Subcutaneous abdominal adipose tissue (tissue), 5 donors: ENCODE data around the gene STK39.

ENCODE experiments used
- H3K27ac ChIP-seq: one replicate; pipeline ENCODE4 v1.7.0; 2013; ENCODE audit warnings: low read depth, mild to moderate bottlenecking, inconsistent platforms, low read length, moderate library complexity
- H3K27me3 ChIP-seq, 5 donors: one replicate each; pipeline ENCODE4 v1.7.0; 2013; ENCODE audit warnings: low read length in 5 of 5, inconsistent platforms in 1 of 5; ENCODE audit not compliant: control insufficient read depth in 5 of 5, insufficient read depth in 4 of 5
- H3K36me3 ChIP-seq, 5 donors: one replicate each; pipeline ENCODE4 v1.7.0; 2013; ENCODE audit warnings: low read length in 5 of 5; ENCODE audit not compliant: control insufficient read depth in 5 of 5, insufficient read depth in 5 of 5
- H3K4me1 ChIP-seq, 5 donors: one replicate each; pipeline ENCODE4 v1.7.0; 2013; ENCODE audit warnings: low read length in 5 of 5, mild to moderate bottlenecking in 3 of 5, moderate library complexity in 1 of 5; ENCODE audit not compliant: control insufficient read depth in 5 of 5, insufficient read depth in 5 of 5
- H3K4me3 ChIP-seq, 5 donors: one replicate each; pipeline ENCODE4 v1.7.0; 2013; ENCODE audit warnings: low read length in 5 of 5, low read depth in 1 of 5
- H3K9ac ChIP-seq, 5 donors: one replicate each; pipeline ENCODE4 v1.7.0; 2013; ENCODE audit warnings: low read length in 5 of 5, mild to moderate bottlenecking in 4 of 5, moderate library complexity in 3 of 5
- H3K9me3 ChIP-seq, 5 donors: one replicate each; pipeline ENCODE4 v1.7.0; 2013; ENCODE audit warnings: low read length in 5 of 5; ENCODE audit not compliant: control insufficient read depth in 5 of 5
- donor health status: healthy.
- donor health status: healthy.
- donor health status: healthy.
- donor health status: healthy.
- donor health status: healthy.

Gene STK39

GRCh38 chr2:168139852-168140251 lies 107.5 kb downstream of the STK39 start:
- Histone ChIP-seq H3K9me3 (no peaks in the 10 kb centered on the region), H3K9ac (no peak overlapping the region), H3K4me3 (no peak overlapping the region), H3K27me3 (no peaks in the 10 kb centered on the region), H3K27ac (no peak overlapping the region), H3K36me3 (peaks cover 0 to 3% (median 0%) of the 10 kb centered on the region in 5 donors), H3K4me1 (peaks cover 0 to 17% (median 12%) of the 10 kb centered on the region in 5 donors)

GRCh38 chr2:168138901-168139300 lies 108.5 kb downstream of the STK39 start:
- Histone ChIP-seq H3K27ac (peak overlapping the region; percentile 67), H3K4me3 (no peak overlapping the region), H3K36me3 (peaks cover 0 to 3% (median 0%) of the 10 kb centered on the region in 5 donors)

GRCh38 chr2:168138374-168138773 lies 109.0 kb downstream of the STK39 start:
- Histone ChIP-seq H3K9me3 (no peaks in the 10 kb centered on the region), H3K27me3 (no peaks in the 10 kb centered on the region), H3K9ac (peak overlapping the region in 2 of 5 donors; percentile 6 to 35), H3K36me3 (peaks cover 0 to 3% (median 0%) of the 10 kb centered on the region in 5 donors), H3K27ac (peak overlapping the region; percentile 67), H3K4me1 (peaks cover 0 to 17% (median 12%) of the 10 kb centered on the region in 5 donors), H3K4me3 (no peak overlapping the region)

More at GRCh38 chr2:168138901-168139300, 108.5 kb downstream of the STK39 start:
- Histone ChIP-seq H3K9me3 (no peaks in the 10 kb centered on the region), H3K9ac (peak overlapping the region in 1 of 5 donors; percentile 35), H3K4me1 (peaks cover 0 to 17% (median 12%) of the 10 kb centered on the region in 5 donors), H3K27me3 (no peaks in the 10 kb centered on the region)

- H3K27ac ChIP-seq, result peak overlapping the region; percentile 67
Observed at GRCh38 chr2:168137510-168138180, 109.8 kb downstream of the STK39 start.

GRCh38 chr2:168136392-168136977 lies 110.9 kb downstream of the STK39 start:
- H3K9ac ChIP-seq, result no peak overlapping the region
- peaks cover 0 to 3% (median 0%) of the 10 kb centered on the region in 5 donors for H3K36me3 ChIP-seq
- no peaks in the 10 kb centered on the region for H3K27me3 ChIP-seq
- H3K9me3 ChIP-seq, result no peaks in the 10 kb centered on the region
- no peak overlapping the region for H3K4me3 ChIP-seq
- H3K27ac ChIP-seq, result no peak overlapping the region
- peaks cover 0 to 17% (median 12%) of the 10 kb centered on the region in 5 donors for H3K4me1 ChIP-seq

More at GRCh38 chr2:168137510-168138180, 109.8 kb downstream of the STK39 start:
- Histone ChIP-seq H3K36me3 (peaks cover 0 to 3% (median 0%) of the 10 kb centered on the region in 5 donors), H3K9me3 (no peaks in the 10 kb centered on the region), H3K27me3 (no peaks in the 10 kb centered on the region), H3K4me1 (peaks cover 0 to 17% (median 12%) of the 10 kb centered on the region in 5 donors), H3K9ac (peak overlapping the region in 1 of 5 donors; percentile 6), H3K4me3 (no peak overlapping the region)

- Histone ChIP-seq H3K27me3 (no peaks in the 10 kb centered on the region), H3K4me3 (no peak overlapping the region)
Observed at GRCh38 chr2:168135630-168136029, 111.8 kb downstream of the STK39 start.

GRCh38 chr2:168135121-168135520 lies 112.3 kb downstream of the STK39 start:
- peaks cover 0 to 24% (median 18%) of the 10 kb centered on the region in 5 donors for H3K4me1 ChIP-seq
- H3K27ac ChIP-seq, result no peak overlapping the region
- no peaks in the 10 kb centered on the region for H3K9me3 ChIP-seq
- H3K27me3 ChIP-seq, result no peaks in the 10 kb centered on the region
- no peak overlapping the region for H3K4me3 ChIP-seq
- H3K9ac ChIP-seq, result no peak overlapping the region
- H3K36me3 ChIP-seq, result peaks cover 0 to 3% (median 0%) of the 10 kb centered on the region in 5 donors

More at GRCh38 chr2:168135630-168136029, 111.8 kb downstream of the STK39 start:
- H3K9ac ChIP-seq, result no peak overlapping the region
- H3K36me3 ChIP-seq, result peaks cover 0 to 3% (median 0%) of the 10 kb centered on the region in 5 donors
- H3K27ac ChIP-seq, result no peak overlapping the region
- H3K4me1 ChIP-seq, result peaks cover 0 to 19% (median 15%) of the 10 kb centered on the region in 5 donors
- H3K9me3 ChIP-seq, result no peaks in the 10 kb centered on the region

GRCh38 chr2:168134485-168134884 lies 112.9 kb downstream of the STK39 start:
- peaks cover 0 to 28% (median 19%) of the 10 kb centered on the region in 5 donors for H3K4me1 ChIP-seq

GRCh38 chr2:168132389-168132788 lies 115.0 kb downstream of the STK39 start:
- Histone ChIP-seq H3K36me3 (peaks cover 0 to 6% (median 4%) of the 10 kb centered on the region in 5 donors), H3K27me3 (no peaks in the 10 kb centered on the region)

More at GRCh38 chr2:168134485-168134884, 112.9 kb downstream of the STK39 start:
- Histone ChIP-seq H3K9me3 (no peaks in the 10 kb centered on the region), H3K36me3 (peaks cover 0 to 3% (median 0%) of the 10 kb centered on the region in 5 donors), H3K27me3 (no peaks in the 10 kb centered on the region), H3K27ac (no peak overlapping the region), H3K9ac (no peak overlapping the region), H3K4me3 (no peak overlapping the region)

GRCh38 chr2:168130346-168130745 lies 117.0 kb downstream of the STK39 start:
- Histone ChIP-seq H3K27ac (no peak overlapping the region), H3K4me1 (peaks cover 0 to 11% (median 8%) of the 10 kb centered on the region in 5 donors), H3K27me3 (no peaks in the 10 kb centered on the region), H3K9me3 (no peaks in the 10 kb centered on the region), H3K4me3 (no peak overlapping the region), H3K9ac (no peak overlapping the region), H3K36me3 (peaks cover 4 to 15% (median 8%) of the 10 kb centered on the region in 5 donors)

More at GRCh38 chr2:168132389-168132788, 115.0 kb downstream of the STK39 start:
- no peak overlapping the region for H3K27ac ChIP-seq
- no peaks in the 10 kb centered on the region for H3K9me3 ChIP-seq
- peaks cover 0 to 12% (median 8%) of the 10 kb centered on the region in 5 donors for H3K4me1 ChIP-seq
- H3K9ac ChIP-seq, result no peak overlapping the region
- H3K4me3 ChIP-seq, result no peak overlapping the region
